PC-9 (cell line): ENCODE measurements around the gene HIPK4. TPM values are rescaled to one million over a fixed set of nuclear protein-coding genes. Genes with fewer than 3 reads are reported as not detected.
"Not testable (repeated sequence)": the region's sequence is repeated elsewhere in the genome, so short reads cannot be mapped to it uniquely, and the experiment has no call there.

Experiments
- BruUV-seq: library from RNA; stranded (reverse); fragments of 400-500 nt; replicated peaks from 2 replicates; lab custom pipeline; 2021; lab: Mats Ljungman, UMichigan
- CTCF ChIA-PET: fragments of 300-600 bp; sonication (Branson Sonifier 250); formaldehyde crosslinking; loops from one replicate; lab custom pipeline; 2022; ENCODE audit warnings: antibody characterized with exemption; lab: Charles Lee
- POLR2A ChIA-PET: fragments of 300-600 bp; sonication (Branson Sonifier 250); formaldehyde crosslinking; loops from one replicate; lab custom pipeline; 2022; ENCODE audit warnings: antibody characterized with exemption; ENCODE audit not compliant: unreplicated experiment; lab: Charles Lee
- DNase-seq, 2 experiments: peaks; one replicate each; pipeline versions ENCODE4 v3.0.0 to v3.0.0-alpha.2; 2015 to 2022; ENCODE audit warnings: mixed read lengths in 1 of 2
- H2AFZ ChIP-seq: fragments of 200-600 bp; sonication (generic); 2 replicates; pipeline ENCODE4 v1.8.1; 2017; ENCODE audit warnings: antibody characterized with exemption
- H3F3A ChIP-seq: fragments of 200-600 bp; sonication (generic); 2 replicates; pipeline ENCODE4 v1.8.1; 2017; ENCODE audit warnings: antibody characterized with exemption, mild to moderate bottlenecking, low read depth; ENCODE audit not compliant: insufficient read depth
- H3K27ac ChIP-seq: fragments of 200-600 bp; sonication (generic); 2 replicates; pipeline ENCODE4 v1.6.1; 2016; ENCODE audit warnings: mixed run types
- H3K27me3 ChIP-seq: fragments of 200-600 bp; sonication (generic); 2 replicates; pipeline ENCODE4 v1.6.1; 2016; ENCODE audit warnings: low read depth, mixed run types; ENCODE audit not compliant: insufficient read depth
- H3K36me3 ChIP-seq: fragments of 200-600 bp; sonication (generic); 2 replicates; pipeline ENCODE4 v1.6.1; 2016; ENCODE audit warnings: low read depth, mixed run types
- H3K4me1 ChIP-seq: fragments of 200-600 bp; sonication (generic); replicated peaks from 2 replicates; pipeline ENCODE4 v1.6.1; 2016; ENCODE audit warnings: mixed run types; ENCODE audit not compliant: insufficient read depth
- H3K4me2 ChIP-seq: fragments of 200-600 bp; sonication (generic); 2 replicates; pipeline ENCODE4 v1.6.1; 2017; ENCODE audit warnings: mixed run types
- H3K4me3 ChIP-seq: fragments of 200-600 bp; sonication (generic); 2 replicates; pipeline ENCODE4 v1.6.1; 2016; ENCODE audit warnings: mixed run types
- H3K79me2 ChIP-seq: fragments of 200-600 bp; sonication (generic); 2 replicates; pipeline ENCODE4 v1.6.1; 2017; ENCODE audit warnings: low read depth, mixed run types
- H3K9me2 ChIP-seq: fragments of 200-600 bp; sonication (generic); 2 replicates; pipeline ENCODE4 v1.8.1; 2017; ENCODE audit warnings: mild to moderate bottlenecking; ENCODE audit not compliant: insufficient read depth
- H3K9me3 ChIP-seq: fragments of 200-600 bp; sonication (generic); 2 replicates; pipeline ENCODE4 v1.8.1; 2016; ENCODE audit warnings: low read depth; ENCODE audit not compliant: insufficient read depth
- H4K20me1 ChIP-seq: fragments of 200-600 bp; sonication (generic); 2 replicates; pipeline ENCODE4 v1.8.1; 2017; ENCODE audit not compliant: insufficient read depth
- EZH2 ChIP-seq: fragments of 200-600 bp; sonication (generic); IDR thresholded peaks from 2 replicates; pipeline ENCODE4 v1.8.0; 2017; ENCODE audit warnings: antibody characterized with exemption, low read depth
- intact Hi-C: fragments of 100-400 bp; cut with micrococcal nuclease; formaldehyde crosslinking; loops from one replicate; pipeline ENCODE4 v1.10.0; 2022; ENCODE audit not compliant: unreplicated experiment
- total RNA-seq: library from RNA; stranded (reverse); gene quantifications from 2 replicates; pipeline ENCODE4 v1.2.3, GENCODE V29; 2021
- TF ChIP-seq, protein P1 (sequence below): fragments of 200-600 bp; sonication (generic); conservative IDR thresholded peaks from 2 replicates; pipeline ENCODE4 v1.6.1; 2017; ENCODE audit warnings: mixed run types, antibody characterized with exemption, mild to moderate bottlenecking, moderate library complexity

HIPK4 gene
- total RNA-seq, 1 experiment from 2014 or later, result 0.37 TPM

DNA sequence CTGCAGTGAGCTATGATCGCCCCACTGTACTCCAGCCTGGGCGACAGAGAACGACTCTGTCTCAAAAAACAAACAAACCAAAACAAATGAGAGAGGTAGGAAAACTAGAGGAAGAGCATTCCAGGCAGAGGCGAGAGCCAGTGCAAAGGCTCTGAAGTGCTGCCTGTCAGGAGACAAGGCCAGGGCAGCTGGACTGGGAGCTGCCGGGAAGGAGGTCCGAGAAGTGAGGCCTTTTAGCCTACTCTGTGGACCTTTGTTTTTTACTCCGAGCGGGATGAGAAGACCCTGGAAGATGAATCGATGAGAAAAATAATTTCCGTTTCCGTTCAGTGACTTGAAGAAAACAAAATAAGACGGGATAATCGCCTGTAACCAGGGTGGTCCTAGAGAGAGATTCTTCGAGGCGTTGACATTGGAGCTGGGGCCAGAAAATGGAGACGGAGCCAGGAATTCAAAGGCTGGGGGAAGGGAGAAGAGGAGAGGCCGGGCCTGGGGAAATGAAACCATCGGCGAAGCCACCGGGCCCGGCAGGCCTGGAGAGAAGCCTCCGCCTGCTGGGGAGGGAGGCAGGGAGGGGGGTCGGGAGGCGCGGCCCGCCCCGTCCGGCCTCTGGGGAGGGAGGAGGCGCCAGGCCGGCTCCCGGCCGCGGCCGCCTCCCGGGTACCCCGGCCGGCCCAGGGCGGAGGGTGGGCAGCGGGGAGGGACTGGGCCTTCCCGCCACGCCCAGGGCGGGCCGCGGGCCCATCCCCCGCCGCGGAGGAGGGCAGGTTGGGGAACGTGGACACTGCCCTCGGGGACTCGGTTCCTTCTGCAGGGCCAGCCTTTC, 43.6 kb upstream of the HIPK4 start:
- Histone ChIP-seq H3K79me2 (0 out of 2 replicates have a peak, but pooled peaks cover 6% of the 10 kb centered on the region), H4K20me1 (no peaks in the 10 kb centered on the region), H3K9me2 (no peaks in the 10 kb centered on the region), H3K4me1 (peaks cover 29% of the 10 kb centered on the region), H3F3A (peaks cover 45% of the 10 kb centered on the region), H3K27ac (peak overlapping the region; percentile 89), H2AFZ (peak overlapping the region; percentile 90), H3K36me3 (no peaks in the 10 kb centered on the region), H3K4me3 (peak overlapping the region; percentile 63), H3K27me3 (no peaks in the 10 kb centered on the region), H3K4me2 (peak overlapping the region; percentile 80), H3K9me3 (no peaks in the 10 kb centered on the region)
- TF ChIP-seq EZH2, result no peak
- TF ChIP-seq, protein P1, sequence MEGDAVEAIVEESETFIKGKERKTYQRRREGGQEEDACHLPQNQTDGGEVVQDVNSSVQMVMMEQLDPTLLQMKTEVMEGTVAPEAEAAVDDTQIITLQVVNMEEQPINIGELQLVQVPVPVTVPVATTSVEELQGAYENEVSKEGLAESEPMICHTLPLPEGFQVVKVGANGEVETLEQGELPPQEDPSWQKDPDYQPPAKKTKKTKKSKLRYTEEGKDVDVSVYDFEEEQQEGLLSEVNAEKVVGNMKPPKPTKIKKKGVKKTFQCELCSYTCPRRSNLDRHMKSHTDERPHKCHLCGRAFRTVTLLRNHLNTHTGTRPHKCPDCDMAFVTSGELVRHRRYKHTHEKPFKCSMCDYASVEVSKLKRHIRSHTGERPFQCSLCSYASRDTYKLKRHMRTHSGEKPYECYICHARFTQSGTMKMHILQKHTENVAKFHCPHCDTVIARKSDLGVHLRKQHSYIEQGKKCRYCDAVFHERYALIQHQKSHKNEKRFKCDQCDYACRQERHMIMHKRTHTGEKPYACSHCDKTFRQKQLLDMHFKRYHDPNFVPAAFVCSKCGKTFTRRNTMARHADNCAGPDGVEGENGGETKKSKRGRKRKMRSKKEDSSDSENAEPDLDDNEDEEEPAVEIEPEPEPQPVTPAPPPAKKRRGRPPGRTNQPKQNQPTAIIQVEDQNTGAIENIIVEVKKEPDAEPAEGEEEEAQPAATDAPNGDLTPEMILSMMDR, result no peak
- CTCF ChIA-PET, result no interaction called here
- POLR2A ChIA-PET, result interaction anchor here (0.6 to 1.4 kb wide), 6 partner anchors 9 to 1026 kb away, joined by 3 to 17 read pairs (median 4); partner anchors contain the start of gene BLVRB
- peak; percentile 75 to 96 for DNase-seq
- intact Hi-C loops, result loop anchor here (1.0 kb wide), 2 partner anchors 10 to 12 kb away; no protein-coding TSS in a partner anchor
- TSS peak; percentile 91 for BruUV-seq

DNA sequence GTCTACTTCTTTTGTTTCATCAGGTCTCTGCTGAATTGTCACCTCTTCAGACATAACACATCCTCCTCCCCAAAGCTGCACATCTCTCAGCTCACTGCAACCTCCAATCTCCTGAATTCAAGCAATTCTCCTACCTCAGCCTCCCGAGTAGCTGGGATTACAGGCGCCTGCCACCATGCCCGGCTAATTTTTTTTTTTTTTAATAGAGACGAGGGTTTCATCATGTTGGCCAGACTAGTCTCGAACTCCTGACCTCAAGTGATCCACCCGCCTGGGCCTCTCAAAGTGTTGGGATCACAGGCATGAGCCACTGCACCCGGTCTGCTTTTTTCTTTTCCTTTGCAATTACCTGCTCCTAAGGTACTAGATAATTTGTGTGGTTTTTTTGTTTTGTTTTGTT, 42.8 kb upstream of the HIPK4 start:
- H3K79me2 ChIP-seq, BruUV-seq, H4K20me1 ChIP-seq, H3K27me3 ChIP-seq, H3K9me3 ChIP-seq, DNase-seq, H3K9me2 ChIP-seq, H3K36me3 ChIP-seq: not testable (repeated sequence)
- Histone ChIP-seq H3K27ac (peak overlapping the region; percentile 89), H2AFZ (peak overlapping the region; percentile 90), H3F3A (peaks cover 39% of the 10 kb centered on the region), H3K4me2 (peak overlapping the region; percentile 80), H3K4me3 (peak overlapping the region; percentile 63; the same call in 1 of the 2 replicates), H3K4me1 (peaks cover 29% of the 10 kb centered on the region)
- ChIA-PET POLR2A (interaction anchor here (0.6 to 1.4 kb wide), 5 partner anchors 12 to 1025 kb away, joined by 3 to 17 read pairs (median 4); partner anchors contain the start of gene BLVRB), CTCF (interaction anchor here (0.6 kb wide), 1 partner anchor 113 kb away, joined by 4 read pairs; no protein-coding TSS in a partner anchor)
- intact Hi-C loops, result loop anchor here (1.0 kb wide), 2 partner anchors 11 kb away; no protein-coding TSS in a partner anchor

DNA sequence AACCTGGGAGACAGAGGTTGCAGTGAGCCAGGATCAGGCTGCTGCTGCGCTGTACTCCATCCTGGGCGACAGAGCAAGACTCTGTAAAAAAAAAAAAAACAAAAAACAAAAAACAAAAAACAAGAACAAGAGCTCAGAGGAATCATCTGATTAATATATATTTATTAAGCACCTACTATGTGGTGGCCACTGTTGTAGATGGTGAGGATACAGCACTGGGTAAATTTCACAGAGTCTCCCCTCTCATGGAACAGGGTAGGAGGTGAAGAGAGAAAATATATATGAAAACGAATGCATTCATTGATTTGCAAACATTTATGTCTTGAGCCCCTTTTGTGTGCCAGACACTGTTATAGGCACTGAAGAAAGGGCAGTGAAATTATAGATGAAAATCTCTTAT, 41.7 kb upstream of the HIPK4 start:
- CTCF ChIA-PET, result interaction anchor here (0.6 kb wide), 1 partner anchor 11 kb away, joined by 4 read pairs; no protein-coding TSS in a partner anchor
- H3K4me1 ChIP-seq, result peaks cover 29% of the 10 kb centered on the region
- POLR2A ChIA-PET, result no interaction called here
- peaks cover 39% of the 10 kb centered on the region for H3F3A ChIP-seq
- no peaks in the 10 kb centered on the region for H3K9me3 ChIP-seq
- no peak overlapping the region for H3K4me3 ChIP-seq
- intact Hi-C loops, result no loop called here
- H4K20me1 ChIP-seq, result no peaks in the 10 kb centered on the region
- no peak overlapping the region for H2AFZ ChIP-seq
- H3K27me3 ChIP-seq, result no peaks in the 10 kb centered on the region
- H3K79me2 ChIP-seq, result 0 out of 2 replicates have a peak, but pooled peaks cover 6% of the 10 kb centered on the region
- H3K9me2 ChIP-seq, result no peaks in the 10 kb centered on the region
- no peaks in the 10 kb centered on the region for H3K36me3 ChIP-seq
- BruUV-seq, result no TSS peak
- DNase-seq, result no peak
- no peak for TF ChIP-seq EZH2
- TF ChIP-seq, protein P1, result no peak
- no peak overlapping the region for H3K4me2 ChIP-seq
- peak overlapping the region; percentile 89; the same call in 1 of the 2 replicates for H3K27ac ChIP-seq

DNA sequence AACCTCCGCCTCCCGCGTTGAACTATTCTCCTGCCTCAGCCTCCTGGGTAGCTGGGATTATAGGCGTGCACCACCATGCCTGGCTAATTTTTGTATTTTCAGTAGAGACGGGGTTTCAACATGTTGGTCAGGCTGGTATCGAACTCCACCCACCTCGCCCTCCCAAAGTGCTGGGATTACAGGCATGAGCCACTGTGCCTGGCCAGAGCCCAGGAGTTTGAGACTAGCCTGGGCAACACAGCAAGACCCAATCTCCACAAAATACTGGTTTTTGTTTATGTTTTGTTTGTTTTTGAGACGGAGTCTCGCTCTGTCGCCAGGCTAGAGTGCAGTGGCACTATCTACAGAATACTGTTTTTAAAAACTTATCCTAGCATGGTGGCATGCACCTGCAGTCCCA, 40.3 kb upstream of the HIPK4 start:
- POLR2A ChIA-PET, DNase-seq, H3K4me3 ChIP-seq, H3K9me3 ChIP-seq, H3K4me2 ChIP-seq, H3K36me3 ChIP-seq, H3K27ac ChIP-seq, intact Hi-C loops, H3K9me2 ChIP-seq, H3K27me3 ChIP-seq, H2AFZ ChIP-seq, H4K20me1 ChIP-seq, H3K79me2 ChIP-seq, BruUV-seq: not testable (repeated sequence)
- H3F3A ChIP-seq, result peaks cover 35% of the 10 kb centered on the region
- H3K4me1 ChIP-seq, result peaks cover 29% of the 10 kb centered on the region
- CTCF ChIA-PET, result interaction anchor here (0.6 kb wide), 2 partner anchors 13 to 27 kb away, joined by 3 to 4 read pairs; no protein-coding TSS in a partner anchor

DNA sequence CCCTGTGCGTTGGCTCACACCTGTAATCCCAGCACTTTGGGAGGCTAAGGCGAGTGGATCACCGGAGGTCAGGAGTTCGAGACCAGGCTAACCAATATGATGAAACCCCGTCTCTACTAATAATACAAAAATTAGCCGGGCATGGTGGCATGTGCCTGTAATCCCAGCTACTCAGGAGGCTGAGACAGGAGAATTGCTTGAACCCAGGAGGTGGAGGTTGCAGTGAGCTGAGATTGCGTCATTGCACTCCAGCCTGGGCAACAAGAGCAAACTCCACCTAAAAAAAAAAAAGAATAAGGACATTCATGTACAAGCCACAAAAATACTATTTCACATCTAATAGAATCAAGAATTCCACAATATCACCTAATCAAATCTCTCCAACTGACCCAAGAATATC, 38.2 kb upstream of the HIPK4 start:
- H3K27me3 ChIP-seq, POLR2A ChIA-PET, H3K36me3 ChIP-seq, DNase-seq, H3K9me2 ChIP-seq, H3K9me3 ChIP-seq, CTCF ChIA-PET, H4K20me1 ChIP-seq, BruUV-seq, H3K4me3 ChIP-seq, H3K4me2 ChIP-seq, H2AFZ ChIP-seq, H3K27ac ChIP-seq: not testable (repeated sequence)
- Histone ChIP-seq H3K79me2 (peaks cover 24% of the 10 kb centered on the region), H3K4me1 (peaks cover 15% of the 10 kb centered on the region), H3F3A (peaks cover 18% of the 10 kb centered on the region)
- intact Hi-C loops, result loop anchor here (5.0 to 10.0 kb wide), 3 partner anchors 97 to 289 kb away; partner anchors contain the start of genes COQ8B and ITPKC
